CD14-positive monocyte (primary cell): ENCODE data around the gene CUEDC2. TPM values are rescaled to one million over a fixed set of nuclear protein-coding genes. Genes with fewer than 3 reads are reported as not detected.

Experiments used
- DNase-seq, 3 donors: peaks; one replicate each; pipeline ENCODE4 v3.0.0-alpha.2; 2011 to 2022
- H2AFZ ChIP-seq: 2 replicates; pipeline ENCODE4 v1.6.0; 2012; ENCODE audit warnings: mild to moderate bottlenecking, low read depth, low read length, inconsistent platforms; ENCODE audit not compliant: insufficient read depth, poor library complexity, severe bottlenecking
- H3K27ac ChIP-seq, 2 donors: 1 replicate in 1 of 2; 2 replicates in 1 of 2; pipeline ENCODE4 v1.5.1; 2012 to 2013; ENCODE audit warnings: low read length in 2 of 2, control low read depth in 1 of 2, inconsistent platforms in 1 of 2, low read depth in 1 of 2, mild to moderate bottlenecking in 1 of 2
- H3K27me3 ChIP-seq, 2 donors: one replicate each; pipeline versions ENCODE4 v1.6.0 to v1.6.1; 2011 to 2013; ENCODE audit warnings: low read length in 2 of 2; ENCODE audit not compliant: control insufficient read depth in 2 of 2, insufficient read depth in 2 of 2
- H3K36me3 ChIP-seq, 2 donors: replicated peaks in 1 of 2; 1 replicate in 1 of 2; 2 replicates in 1 of 2; pipeline versions ENCODE4 v1.5.1 to v1.6.1; 2012 to 2013; ENCODE audit warnings: low read length in 2 of 2, control low read depth in 1 of 2, inconsistent platforms in 1 of 2, mild to moderate bottlenecking in 1 of 2; ENCODE audit not compliant: insufficient read depth in 2 of 2, control insufficient read depth in 1 of 2
- H3K4me1 ChIP-seq, 2 donors: 1 replicate in 1 of 2; 2 replicates in 1 of 2; pipeline versions ENCODE4 v1.5.1 to v1.6.1; 2012 to 2013; ENCODE audit warnings: low read length in 2 of 2, control low read depth in 1 of 2, inconsistent platforms in 1 of 2, mild to moderate bottlenecking in 1 of 2, moderate library complexity in 1 of 2; ENCODE audit not compliant: insufficient read depth in 2 of 2, control insufficient read depth in 1 of 2
- H3K4me2 ChIP-seq: replicated peaks from 2 replicates; pipeline ENCODE3; 2012; ENCODE audit warnings: low read length, moderate library complexity, mild to moderate bottlenecking; ENCODE audit not compliant: poor library complexity, severe bottlenecking; ENCODE audit errors: extremely low read depth
- H3K4me3 ChIP-seq, 3 experiments: fragments of 200-600 bp in 1 of 3; sonication (generic) in 1 of 3; replicated peaks in 1 of 3; 1 replicate in 2 of 3; 2 replicates in 1 of 3; pipeline ENCODE4 v1.5.1; 2011 to 2013; ENCODE audit warnings: low read length in 3 of 3, mild to moderate bottlenecking in 3 of 3, control low read depth in 2 of 3, low read depth in 2 of 3, inconsistent platforms in 1 of 3, moderate library complexity in 1 of 3
- H3K79me2 ChIP-seq: 2 replicates; pipeline ENCODE4 v1.6.0; 2012; ENCODE audit warnings: mild to moderate bottlenecking, control low read depth, inconsistent platforms, low read length, moderate library complexity; ENCODE audit not compliant: insufficient read depth
- H3K9ac ChIP-seq: 2 replicates; pipeline ENCODE4 v1.6.0; 2017; ENCODE audit warnings: low read length, mild to moderate bottlenecking; ENCODE audit not compliant: insufficient read depth, poor library complexity, severe bottlenecking
- H3K9me3 ChIP-seq, 2 donors: replicated peaks in 1 of 2; 1 replicate in 1 of 2; 2 replicates in 1 of 2; pipeline versions ENCODE4 v1.5.1 to v1.6.1; 2012 to 2013; ENCODE audit warnings: low read length in 2 of 2, control low read depth in 1 of 2; ENCODE audit not compliant: control insufficient read depth in 1 of 2, insufficient read depth in 1 of 2
- H4K20me1 ChIP-seq: 2 replicates; pipeline ENCODE4 v1.6.0; 2012; ENCODE audit warnings: mild to moderate bottlenecking, low read length, control low read depth, moderate library complexity; ENCODE audit not compliant: insufficient read depth
- H3K27ac Mint-ChIP-seq, 7 donors: one replicate each; pipeline ENCODE4 v1.8.0; 2020; ENCODE audit warnings: mild to moderate bottlenecking in 7 of 7, mixed read lengths in 7 of 7, moderate library complexity in 6 of 7, inconsistent platforms in 2 of 7
- H3K27me3 Mint-ChIP-seq, 3 donors: one replicate each; pipeline ENCODE4 v1.8.0; 2021 to 2022; ENCODE audit warnings: low read depth in 3 of 3, mild to moderate bottlenecking in 3 of 3, mixed read lengths in 3 of 3, moderate library complexity in 3 of 3, inconsistent platforms in 1 of 3
- H3K36me3 Mint-ChIP-seq, 2 donors: one replicate each; pipeline ENCODE4 v1.8.0; 2020; ENCODE audit warnings: mixed read lengths in 2 of 2, inconsistent platforms in 1 of 2, mild to moderate bottlenecking in 1 of 2
- H3K4me1 Mint-ChIP-seq: one replicate; pipeline ENCODE4 v1.8.0; 2020; ENCODE audit warnings: mild to moderate bottlenecking, mixed read lengths
- H3K4me3 Mint-ChIP-seq, 2 donors: one replicate each; pipeline ENCODE4 v1.8.0; 2020; ENCODE audit warnings: mild to moderate bottlenecking in 2 of 2, mixed read lengths in 2 of 2, moderate library complexity in 1 of 2
- H3K9me3 Mint-ChIP-seq, 7 donors: one replicate each; pipeline ENCODE4 v1.8.0; 2020 to 2022; ENCODE audit warnings: mixed read lengths in 7 of 7, mild to moderate bottlenecking in 6 of 7, moderate library complexity in 6 of 7, inconsistent platforms in 2 of 7
- CTCF ChIP-seq: fragments of 200-600 bp; IDR thresholded peaks from one replicate; pipeline ENCODE4 v1.8.0; 2022; ENCODE audit warnings: antibody characterized with exemption, mild to moderate bottlenecking
- WGBS: methylation state at CpG from one replicate; pipeline ENCODE4 v1.1.5; 2013; ENCODE audit warnings: missing lambda C conversion rate; ENCODE audit not compliant: insufficient coverage; 5-methylcytosine and 5-hydroxymethylcytosine counted together
- intact Hi-C, 2 donors: fragments of 100-400 bp; cut with micrococcal nuclease; formaldehyde crosslinking; loops; one replicate each; pipeline versions ENCODE4 v1.15.0 to v1.15.1; 2023
- polyA plus RNA-seq, 3 donors: library from polyadenylated mRNA; depleted of rRNA in 1 of 3; unstranded in 2 of 3; stranded (reverse) in 1 of 3; fragments of 300-500 nt in 2 of 3; fragments of >200 nt in 1 of 3; fragmentation: Illumina TruSeq in 2 of 3; gene quantifications; 1 replicate in 2 of 3; 2 replicates in 1 of 3; pipeline ENCODE4 v1.2.3, GENCODE V29; 2012 to 2021

The CUEDC2 gene
- polyA plus RNA-seq, 3 donors, result 58.5 to 70.2 (median 66.7) TPM

- Mint-ChIP-seq H3K4me1 (peaks cover 12% of the 10 kb centered on the region), H3K27me3 (no peaks in the 10 kb centered on the region), H3K4me3 (no peak overlapping the region), H3K27ac (no peak overlapping the region), H3K9me3 (no peaks in the 10 kb centered on the region), H3K36me3 (peaks cover 41 to 52% of the 10 kb centered on the region in 2 donors)
- Histone ChIP-seq H3K9me3 (no peaks in the 10 kb centered on the region), H3K9ac (no peak overlapping the region), H3K27me3 (no peaks in the 10 kb centered on the region), H3K4me3 (no peak overlapping the region), H3K36me3 (peaks cover 48 to 54% of the 10 kb centered on the region in 2 donors), H3K27ac (no peak overlapping the region), H4K20me1 (no peaks in the 10 kb centered on the region), H3K79me2 (no peaks in the 10 kb centered on the region), H2AFZ (no peak overlapping the region), H3K4me1 (peaks cover 10 to 11% of the 10 kb centered on the region in 2 donors), H3K4me2 (no peak overlapping the region)
- no peak for TF ChIP-seq CTCF
- 100% methylated on average over 5 of the region's 8 CpGs for WGBS
- intact Hi-C loops, result no loop called here
- DNase-seq, result no peak
Measured at GRCh38 chr10:102382871-102383270, 49.5 kb downstream of the CUEDC2 start.

GRCh38 chr10:102381983-102382382 is 50.4 kb downstream of the CUEDC2 start:
- Mint-ChIP-seq H3K4me3 (no peak overlapping the region), H3K27me3 (no peaks in the 10 kb centered on the region), H3K36me3 (peaks cover 42 to 60% of the 10 kb centered on the region in 2 donors), H3K4me1 (peaks cover 12% of the 10 kb centered on the region), H3K9me3 (no peaks in the 10 kb centered on the region), H3K27ac (no peak overlapping the region)
- Histone ChIP-seq H3K4me1 (peaks cover 10 to 11% of the 10 kb centered on the region in 2 donors), H3K27ac (no peak overlapping the region), H3K79me2 (no peaks in the 10 kb centered on the region), H4K20me1 (no peaks in the 10 kb centered on the region), H3K4me3 (no peak overlapping the region), H3K4me2 (no peak overlapping the region), H2AFZ (no peak overlapping the region), H3K9ac (no peak overlapping the region), H3K27me3 (no peaks in the 10 kb centered on the region), H3K36me3 (peaks cover 53 to 61% of the 10 kb centered on the region in 2 donors), H3K9me3 (no peaks in the 10 kb centered on the region)
- 97% methylated on average over 9 of the region's 9 CpGs for WGBS
- no peak for DNase-seq
- intact Hi-C loops, result no loop called here
- no peak for TF ChIP-seq CTCF
